ENCODE results near the gene SPRED2. TPM values are rescaled to one million over a fixed set of nuclear protein-coding genes. Genes with fewer than 3 reads are reported as not detected.
"Not testable (repeated sequence)": the region's sequence is repeated elsewhere in the genome, so short reads cannot be mapped to it uniquely, and the experiment has no call there.

Gene SPRED2
- total RNA-seq, 1 donor from 2014 or later, result 56.9 TPM

GRCh38 chr2:65339648-65340047, 92.8 kb downstream of the SPRED2 start:
- Histone ChIP-seq H3K9me3 (no peaks in the 10 kb centered on the region), H3K4me3 (no peak overlapping the region), H3K4me1 (peaks cover 7% of the 10 kb centered on the region), H3K27ac (no peak overlapping the region), H3K36me3 (peaks cover 2% of the 10 kb centered on the region), H3K27me3 (no peaks in the 10 kb centered on the region)
- DNase-seq, result no peak
- no peak for TF ChIP-seq CTCF (IDR thresholded peaks at IDR 0.05)
- no peak for ATAC-seq
- intact Hi-C loops (cut with DNase I), result no loop called here

GRCh38 chr2:65338830-65339495, 93.4 kb downstream of the SPRED2 start:
- H3K9me3 ChIP-seq; ATAC-seq; H3K4me1 ChIP-seq; H3K4me3 ChIP-seq; intact Hi-C loops (cut with DNase I); H3K36me3 ChIP-seq; DNase-seq; H3K27ac ChIP-seq; H3K27me3 ChIP-seq: not testable (repeated sequence)

- H3K4me3 ChIP-seq; intact Hi-C loops (cut with DNase I); ATAC-seq; H3K27ac ChIP-seq; H3K27me3 ChIP-seq; H3K4me1 ChIP-seq; DNase-seq; H3K9me3 ChIP-seq: not testable (repeated sequence)
- H3K36me3 ChIP-seq, result peaks cover 19% of the 10 kb centered on the region
Observed at GRCh38 chr2:65337915-65338314, 94.5 kb downstream of the SPRED2 start.

- no peaks in the 10 kb centered on the region for H3K4me1 ChIP-seq
- no peaks in the 10 kb centered on the region for H3K27me3 ChIP-seq
- no peaks in the 10 kb centered on the region for H3K9me3 ChIP-seq
- H3K27ac ChIP-seq, result no peak overlapping the region
- no peak for TF ChIP-seq CTCF (IDR thresholded peaks at IDR 0.05)
- DNase-seq, result no peak
- peaks cover 45% of the 10 kb centered on the region for H3K36me3 ChIP-seq
- H3K4me3 ChIP-seq, result no peak overlapping the region
- ATAC-seq, result no peak
- intact Hi-C loops (cut with DNase I), result no loop called here
Observed at GRCh38 chr2:65334714-65335113, 97.7 kb downstream of the SPRED2 start.

GRCh38 chr2:65331336-65332025, 100.9 kb downstream of the SPRED2 start:
- no peak overlapping the region for H3K4me3 ChIP-seq

GRCh38 chr2:65329525-65329924, 102.9 kb downstream of the SPRED2 start:
- H3K4me1 ChIP-seq, result no peaks in the 10 kb centered on the region
- peaks cover 42% of the 10 kb centered on the region for H3K36me3 ChIP-seq
- H3K9me3 ChIP-seq, result no peaks in the 10 kb centered on the region
- H3K27ac ChIP-seq, result no peak overlapping the region
- no peak overlapping the region for H3K4me3 ChIP-seq
- DNase-seq, result no peak
- ATAC-seq, result no peak
- intact Hi-C loops (cut with DNase I), result no loop called here
- H3K27me3 ChIP-seq, result no peaks in the 10 kb centered on the region
- TF ChIP-seq CTCF (IDR thresholded peaks at IDR 0.05), result no peak

More at GRCh38 chr2:65331336-65332025, 100.9 kb downstream of the SPRED2 start:
- Histone ChIP-seq H3K27ac (no peak overlapping the region), H3K36me3 (peaks cover 45% of the 10 kb centered on the region), H3K9me3 (no peaks in the 10 kb centered on the region), H3K27me3 (no peaks in the 10 kb centered on the region), H3K4me1 (no peaks in the 10 kb centered on the region)
- ATAC-seq (no peak), DNase-seq (no peak)
- no peak for TF ChIP-seq CTCF (IDR thresholded peaks at IDR 0.05)
- intact Hi-C loops (cut with DNase I), result no loop called here

Data from upper lobe of right lung (tissue), 1 donor.